NCI-H748 treated with DMSO at 0.1 percent for 48 hours (cell line): ENCODE measurements around the gene HMGXB3.

ENCODE experiments used
- DNase-seq: peaks from one replicate; lab custom pipeline; 2025; lab: John Stamatoyannopoulos, UW

The HMGXB3 gene

GRCh38 chr5:149982505-149982904, 18.0 kb upstream of the HMGXB3 start:
- no peak for DNase-seq

GRCh38 chr5:149988126-149988525, 12.4 kb upstream of the HMGXB3 start:
- no peak for DNase-seq

GRCh38 chr5:149990518-149991376, 9.8 kb upstream of the HMGXB3 start:
- DNase-seq: peak; percentile 78

- DNase-seq: no peak
Measured at GRCh38 chr5:149993471-149993870, 7.1 kb upstream of the HMGXB3 start.

GRCh38 chr5:149995385-149996204, 4.9 kb upstream of the HMGXB3 start:
- no peak for DNase-seq

GRCh38 chr5:149996205-149996890, 4.2 kb upstream of the HMGXB3 start:
- DNase-seq: no peak

GRCh38 chr5:149998281-149998680, 2.3 kb upstream of the HMGXB3 start:
- no peak for DNase-seq

- DNase-seq: no peak
Measured at GRCh38 chr5:149999359-149999758, 1.2 kb upstream of the HMGXB3 start.

GRCh38 chr5:149999866-150000255, 678 bp upstream of the HMGXB3 start:
- no peak for DNase-seq

- no peak for DNase-seq
Measured at GRCh38 chr5:150000990-150001659, 586 bp downstream of the HMGXB3 start.

- peak; percentile 52 for DNase-seq
Measured at GRCh38 chr5:150001660-150002486, 1.3 kb downstream of the HMGXB3 start.

- no peak for DNase-seq
Measured at GRCh38 chr5:150006318-150006717, 5.8 kb downstream of the HMGXB3 start.

- no peak for DNase-seq
Measured at GRCh38 chr5:150007050-150007449, 6.5 kb downstream of the HMGXB3 start.

GRCh38 chr5:150009671-150010387, 9.3 kb downstream of the HMGXB3 start:
- DNase-seq: no peak

- no peak for DNase-seq
Measured at GRCh38 chr5:150013931-150014330, 13.4 kb downstream of the HMGXB3 start.

- no peak for DNase-seq
Measured at GRCh38 chr5:150014456-150014855, 13.9 kb downstream of the HMGXB3 start.

- DNase-seq: no peak
Measured at GRCh38 chr5:150015415-150015814, 14.9 kb downstream of the HMGXB3 start.

GRCh38 chr5:150016537-150016936, 16.0 kb downstream of the HMGXB3 start:
- DNase-seq: no peak

- DNase-seq: no peak
Measured at GRCh38 chr5:150017226-150018005, 16.9 kb downstream of the HMGXB3 start.

GRCh38 chr5:150020249-150020648, 19.7 kb downstream of the HMGXB3 start:
- no peak for DNase-seq
